ENCODE data around the gene NACC2. TPM values are rescaled to one million over a fixed set of nuclear protein-coding genes. Genes with fewer than 3 reads are reported as not detected.

NACC2 gene
- total and polyA plus RNA-seq, 2 donors (not counting 3 experiments of a cell fraction or from before 2014, with no cell fraction given), result 15.8 to 27.1 TPM

DNA sequence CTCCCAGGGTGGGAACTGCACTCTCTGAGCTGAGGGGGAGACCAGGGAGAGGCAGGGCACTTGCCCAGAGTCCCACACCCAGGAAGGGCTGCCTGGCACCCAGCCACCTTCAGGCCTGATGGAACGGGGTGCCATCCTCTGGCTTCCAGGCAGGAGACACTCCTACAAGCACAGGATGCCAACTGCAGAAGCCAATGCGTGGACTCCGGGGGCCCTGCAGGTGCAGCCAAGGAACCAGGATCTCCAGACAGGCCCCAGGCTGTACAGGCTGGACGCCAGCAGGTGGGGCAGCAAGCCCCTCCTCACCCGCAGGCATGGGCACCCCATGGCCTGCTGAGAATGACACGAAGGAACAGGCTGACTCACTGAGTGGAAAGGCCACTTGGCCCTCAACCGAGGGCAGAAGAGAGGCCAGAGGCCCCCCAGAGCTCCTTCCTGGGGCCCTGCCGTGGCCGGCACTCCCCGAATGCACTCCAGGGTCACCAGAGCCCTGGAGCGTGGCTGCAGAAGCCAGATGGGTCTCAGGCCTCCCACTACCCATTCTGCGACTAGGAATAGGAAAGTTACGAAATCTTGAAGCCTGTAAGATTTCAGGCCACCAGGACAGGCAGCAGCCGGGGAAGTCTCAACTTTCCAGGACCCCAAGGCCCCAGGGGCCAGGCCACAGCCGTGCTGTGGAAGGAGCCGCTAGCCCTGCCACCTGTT lies 15.7 kb downstream of the NACC2 start:
- CTCF ChIA-PET, result interaction anchor here (0.9 to 1.4 kb wide), 5 partner anchors 10 to 111 kb away, joined by 3 read pairs; partner anchors contain the start of gene NACC2
- Histone ChIP-seq H3K27me3 (ENCODE audit: control insufficient read depth in 2 of 2, insufficient read depth in 2 of 2, low read length in 2 of 2) (no peaks in the 10 kb centered on the region), H2AFZ (ENCODE audit: low read depth, low read length) (no peak overlapping the region), H3K4me3 (replicated peaks in 1 of 3; ENCODE audit: insufficient read depth in 1 of 3, low read depth in 1 of 3, low read length in 3 of 3) (no peak overlapping the region), H3K9me1 (replicated peaks; ENCODE audit: control insufficient read depth, extremely low read depth, insufficient read depth, low read length) (no peaks in the 10 kb centered on the region), H3K4me1 (ENCODE audit: control insufficient read depth, extremely low read depth, insufficient read depth, low read length) (no peaks in the 10 kb centered on the region), H4K20me1 (replicated peaks; ENCODE audit: control insufficient read depth, extremely low read depth, insufficient read depth, low read length) (no peaks in the 10 kb centered on the region), H3K79me2 (ENCODE audit: control insufficient read depth, insufficient read depth, low read length) (peaks cover 82% of the 10 kb centered on the region), H3K9me3 (replicated peaks; ENCODE audit: control insufficient read depth, insufficient read depth, low read length) (no peaks in the 10 kb centered on the region), H3K27ac (ENCODE audit: insufficient read depth, low read depth, low read length) (no peak overlapping the region), H3K4me2 (ENCODE audit: insufficient read depth, low read length) (no peak overlapping the region), H3K36me3 (ENCODE audit: control insufficient read depth in 2 of 2, extremely low read depth in 1 of 2, insufficient read depth in 2 of 2, low read length in 2 of 2) (peaks cover 0 to 12% of the 10 kb centered on the region in 2 experiments), H3K9ac (replicated peaks; ENCODE audit: extremely low read depth, insufficient read depth, low read length) (no peak overlapping the region)
- FAIRE-seq (no peak), DNase-seq (ENCODE audit: low read depth, low spot score) (no peak)
- BruUV-seq (replicated peaks), result no TSS peak
- dilution Hi-C loops (cut with MboI; ENCODE audit: extremely low pct_ligation_motif_present, low sequenced_read_pairs), result no loop called here
- intact Hi-C loops (cut with micrococcal nuclease), result no loop called here
- TF ChIP-seq FOS (IDR thresholded peaks at IDR 0.05; ENCODE audit: borderline replicate concordance, insufficient read depth, low read length) (no peak), MYC (IDR thresholded peaks at IDR 0.05; ENCODE audit: low read depth, low read length) (no peak), EZH2 (IDR thresholded peaks at IDR 0.05; ENCODE audit: borderline replicate concordance, low read depth, low read length, severe bottlenecking) (no peak), JUN (IDR thresholded peaks at IDR 0.05; ENCODE audit: borderline replicate concordance, insufficient read depth, insufficient read length, low read depth) (no peak), GATA2 (IDR thresholded peaks at IDR 0.05; ENCODE audit: insufficient read depth, insufficient read length, low read depth, low read length) (no peak), POLR2A (IDR thresholded peaks at IDR 0.05; ENCODE audit: low read depth, low read length) (no peak), POLR2AphosphoS5 (IDR thresholded peaks at IDR 0.05; ENCODE audit: insufficient read depth, low read depth, low read length) (no peak)
- TF ChIP-seq, protein P1, sequence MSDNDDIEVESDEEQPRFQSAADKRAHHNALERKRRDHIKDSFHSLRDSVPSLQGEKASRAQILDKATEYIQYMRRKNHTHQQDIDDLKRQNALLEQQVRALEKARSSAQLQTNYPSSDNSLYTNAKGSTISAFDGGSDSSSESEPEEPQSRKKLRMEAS (IDR thresholded peaks at IDR 0.05; ENCODE audit: insufficient read depth, insufficient read length), result no peak
- TF ChIP-seq, protein P2, sequence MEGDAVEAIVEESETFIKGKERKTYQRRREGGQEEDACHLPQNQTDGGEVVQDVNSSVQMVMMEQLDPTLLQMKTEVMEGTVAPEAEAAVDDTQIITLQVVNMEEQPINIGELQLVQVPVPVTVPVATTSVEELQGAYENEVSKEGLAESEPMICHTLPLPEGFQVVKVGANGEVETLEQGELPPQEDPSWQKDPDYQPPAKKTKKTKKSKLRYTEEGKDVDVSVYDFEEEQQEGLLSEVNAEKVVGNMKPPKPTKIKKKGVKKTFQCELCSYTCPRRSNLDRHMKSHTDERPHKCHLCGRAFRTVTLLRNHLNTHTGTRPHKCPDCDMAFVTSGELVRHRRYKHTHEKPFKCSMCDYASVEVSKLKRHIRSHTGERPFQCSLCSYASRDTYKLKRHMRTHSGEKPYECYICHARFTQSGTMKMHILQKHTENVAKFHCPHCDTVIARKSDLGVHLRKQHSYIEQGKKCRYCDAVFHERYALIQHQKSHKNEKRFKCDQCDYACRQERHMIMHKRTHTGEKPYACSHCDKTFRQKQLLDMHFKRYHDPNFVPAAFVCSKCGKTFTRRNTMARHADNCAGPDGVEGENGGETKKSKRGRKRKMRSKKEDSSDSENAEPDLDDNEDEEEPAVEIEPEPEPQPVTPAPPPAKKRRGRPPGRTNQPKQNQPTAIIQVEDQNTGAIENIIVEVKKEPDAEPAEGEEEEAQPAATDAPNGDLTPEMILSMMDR (IDR thresholded peaks at IDR 0.05; ENCODE audit: extremely low read depth in 1 of 2, insufficient read depth in 1 of 2, low read depth in 1 of 2, low read length in 2 of 2), result no peak
- POLR2A ChIA-PET, result no interaction called here
